ENCODE results near the gene LIN7A. TPM values are rescaled to one million over a fixed set of nuclear protein-coding genes. Genes with fewer than 3 reads are reported as not detected.

The LIN7A gene
- total RNA-seq, 6 donors from 2014 or later = 7.9 to 32.5 (median 13.8) TPM

- Histone ChIP-seq H3K36me3 (no peaks in the 10 kb centered on the region), H3K9me3 (no peaks in the 10 kb centered on the region), H3K4me3 (no peak overlapping the region), H3K4me1 (no peaks in the 10 kb centered on the region), H3K27me3 (no peaks in the 10 kb centered on the region), H3K27ac (no peak overlapping the region)
- ATAC-seq (ENCODE audit: low FRiP score in 2 of 2) (no peak), DNase-seq (no peak)
- 82 to 84% methylated on average over 3 of the region's 3 CpGs for WGBS, 2 donors
- TF ChIP-seq POLR2A (IDR thresholded peaks at IDR 0.05) = no peak
- TF ChIP-seq POLR2AphosphoS5 (IDR thresholded peaks at IDR 0.05) = no peak
- TF ChIP-seq EP300 (IDR thresholded peaks at IDR 0.05) = no peak
- no peak for TF ChIP-seq CTCF (IDR thresholded peaks at IDR 0.05)
Observed at GRCh38 chr12:80847575-80847974, 90.2 kb downstream of the LIN7A start.

- Histone ChIP-seq H3K27me3 (no peaks in the 10 kb centered on the region), H3K36me3 (no peaks in the 10 kb centered on the region), H3K27ac (no peak overlapping the region), H3K4me1 (no peaks in the 10 kb centered on the region), H3K9me3 (no peaks in the 10 kb centered on the region), H3K4me3 (no peak overlapping the region)
- DNase-seq (no peak), ATAC-seq (ENCODE audit: low FRiP score in 2 of 2) (no peak)
- TF ChIP-seq CTCF (IDR thresholded peaks at IDR 0.05) (no peak), EP300 (IDR thresholded peaks at IDR 0.05) (no peak), POLR2A (IDR thresholded peaks at IDR 0.05) (no peak), POLR2AphosphoS5 (IDR thresholded peaks at IDR 0.05) (no peak)
- 59 to 64% methylated on average over 2 of the region's 2 CpGs for WGBS, 2 donors
Observed at GRCh38 chr12:80846952-80847351, 90.8 kb downstream of the LIN7A start.

GRCh38 chr12:80845639-80846038 is 92.1 kb downstream of the LIN7A start:
- DNase-seq (no peak), ATAC-seq (ENCODE audit: low FRiP score in 2 of 2) (no peak)
- Histone ChIP-seq H3K27ac (no peak overlapping the region), H3K4me3 (no peak overlapping the region), H3K36me3 (no peaks in the 10 kb centered on the region), H3K27me3 (no peaks in the 10 kb centered on the region), H3K4me1 (no peaks in the 10 kb centered on the region), H3K9me3 (no peaks in the 10 kb centered on the region)
- 60 to 71% methylated on average over 5 of the region's 5 CpGs for WGBS, 2 donors
- TF ChIP-seq POLR2A (IDR thresholded peaks at IDR 0.05) (no peak), EP300 (IDR thresholded peaks at IDR 0.05) (no peak), CTCF (IDR thresholded peaks at IDR 0.05) (no peak), POLR2AphosphoS5 (IDR thresholded peaks at IDR 0.05) (no peak)

- Histone ChIP-seq H3K36me3 (no peaks in the 10 kb centered on the region), H3K9me3 (no peaks in the 10 kb centered on the region), H3K4me1 (no peaks in the 10 kb centered on the region), H3K27ac (no peak overlapping the region), H3K27me3 (no peaks in the 10 kb centered on the region), H3K4me3 (no peak overlapping the region)
- 85 to 86% methylated on average over 1 of the region's 1 CpG for WGBS, 2 donors
- no peak for TF ChIP-seq POLR2A (IDR thresholded peaks at IDR 0.05)
- TF ChIP-seq CTCF (IDR thresholded peaks at IDR 0.05) = no peak
- TF ChIP-seq EP300 (IDR thresholded peaks at IDR 0.05) = no peak
- no peak for TF ChIP-seq POLR2AphosphoS5 (IDR thresholded peaks at IDR 0.05)
- no peak for ATAC-seq (ENCODE audit: low FRiP score in 2 of 2)
- no peak for DNase-seq
Observed at GRCh38 chr12:80843969-80844368, 93.8 kb downstream of the LIN7A start.

GRCh38 chr12:80838708-80839107 is 99.0 kb downstream of the LIN7A start:
- Histone ChIP-seq H3K4me1 (peaks cover 0 to 2% (median 1%) of the 10 kb centered on the region in 4 donors), H3K36me3 (no peaks in the 10 kb centered on the region), H3K27me3 (no peaks in the 10 kb centered on the region), H3K9me3 (no peaks in the 10 kb centered on the region), H3K27ac (peak overlapping the region in 1 of 4 donors; percentile 5), H3K4me3 (no peak overlapping the region)
- peak in 1 of 2 donors; percentile 45 for DNase-seq
- TF ChIP-seq CTCF (IDR thresholded peaks at IDR 0.05) = peak in 2 of 6 experiments; percentile 6 to 12
- TF ChIP-seq EP300 (IDR thresholded peaks at IDR 0.05) = no peak
- no peak for TF ChIP-seq POLR2AphosphoS5 (IDR thresholded peaks at IDR 0.05)
- TF ChIP-seq POLR2A (IDR thresholded peaks at IDR 0.05) = no peak
- WGBS, 2 donors = 57 to 61% methylated on average over 1 of the region's 1 CpG
- peak; percentile 28 to 77 for ATAC-seq (ENCODE audit: low FRiP score in 2 of 2)

Data from upper lobe of left lung (tissue), 6 donors.